HT-29 (cell line): ENCODE measurements around the gene GARS1. TPM values are rescaled to one million over a fixed set of nuclear protein-coding genes. Genes with fewer than 3 reads are reported as not detected.

Source experiments
- DNase-seq: peaks from one replicate; pipeline ENCODE4 v3.0.0-alpha.2; 2015; ENCODE audit warnings: low spot score
- total RNA-seq: library from RNA; depleted of rRNA; stranded (reverse); fragments of >200 nt; shearing (Covaris generic); gene quantifications from 2 replicates; pipeline ENCODE4 v1.2.3, GENCODE V29; 2014; rRNA removed

GARS1 gene
- total RNA-seq, 1 experiment from 2014 or later = 145 TPM

GRCh38 chr7:30681331-30681797 lies 86.7 kb downstream of the GARS1 start:
- DNase-seq = no peak

GRCh38 chr7:30681815-30682211 lies 87.1 kb downstream of the GARS1 start:
- no peak for DNase-seq

GRCh38 chr7:30682212-30683083 lies 87.8 kb downstream of the GARS1 start, which contains the start of gene CRHR2:
TSS of gene CRHR2 (minus strand) at chr7:30682456. CDS start at chr7:30682280, 176 bp downstream.
- no peak for DNase-seq

DNA sequence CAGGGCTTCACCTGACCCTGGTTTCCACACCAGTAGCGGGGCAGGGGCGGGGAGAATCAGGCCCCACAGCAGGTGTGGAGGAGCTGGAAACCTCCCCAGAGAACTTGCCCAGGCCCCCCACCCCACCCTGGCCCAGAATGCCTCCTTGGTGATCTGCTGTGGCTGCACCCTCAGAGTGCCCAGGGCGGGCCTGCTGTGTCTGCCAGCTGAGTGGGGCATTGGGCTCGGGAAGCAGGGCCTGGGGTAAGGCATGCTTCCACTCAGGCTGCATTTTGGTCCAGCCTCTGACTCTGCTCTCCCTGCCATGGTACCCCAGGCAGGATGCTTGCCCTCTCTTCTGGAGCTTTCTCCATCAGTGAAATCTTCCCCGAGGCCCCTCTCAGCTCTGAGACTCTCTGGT lies 88.6 kb downstream of the GARS1 start:
- no peak for DNase-seq

Other genes starting within 250 kb of the GARS1 start
- gene NOD1, start 116.1 kb upstream of the GARS1 start, total RNA-seq = 5.5 and 6.2 TPM in 2 replicates
- gene GGCT, start 90.0 kb upstream of the GARS1 start, total RNA-seq = 123 TPM in 2 replicates
- gene CRHR2, start 87.6 kb downstream of the GARS1 start, total RNA-seq = not detected in 2 replicates
- gene INMT, start 157.3 kb downstream of the GARS1 start, total RNA-seq = not detected in 2 replicates
- 3.5 TPM in 2 replicates for gene MINDY4, start 176.5 kb downstream of the GARS1 start, total RNA-seq